HG02870 (cell line): ENCODE data around the gene EPG5.

Source experiments
- ATAC-seq: cut with Tn5 transposase; IDR thresholded peaks from one replicate; pipeline ENCODE4 v1.9.1; 2021; ENCODE audit warnings: mild to moderate bottlenecking, moderate library complexity; ENCODE audit not compliant: unreplicated experiment

The EPG5 gene

DNA sequence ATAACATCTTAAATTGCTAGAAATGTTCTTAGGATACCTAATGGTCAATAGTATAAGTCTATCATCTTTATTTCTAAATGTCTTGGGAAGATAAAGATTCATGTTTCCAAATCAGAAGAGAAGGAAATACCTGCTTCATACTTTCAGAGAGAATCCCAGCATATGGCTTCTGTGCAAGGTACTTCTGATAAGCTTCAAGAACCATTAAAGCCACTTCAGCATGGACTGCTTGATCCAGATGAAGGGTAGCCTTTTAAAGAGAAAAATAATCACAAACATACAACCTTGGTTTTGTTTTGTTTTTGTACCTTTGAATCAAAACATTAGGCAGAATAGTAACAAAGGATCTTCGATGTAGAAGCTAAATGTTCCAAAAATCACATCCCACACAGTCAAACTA is 44.0 kb downstream of the EPG5 start:
- ATAC-seq: no peak

DNA sequence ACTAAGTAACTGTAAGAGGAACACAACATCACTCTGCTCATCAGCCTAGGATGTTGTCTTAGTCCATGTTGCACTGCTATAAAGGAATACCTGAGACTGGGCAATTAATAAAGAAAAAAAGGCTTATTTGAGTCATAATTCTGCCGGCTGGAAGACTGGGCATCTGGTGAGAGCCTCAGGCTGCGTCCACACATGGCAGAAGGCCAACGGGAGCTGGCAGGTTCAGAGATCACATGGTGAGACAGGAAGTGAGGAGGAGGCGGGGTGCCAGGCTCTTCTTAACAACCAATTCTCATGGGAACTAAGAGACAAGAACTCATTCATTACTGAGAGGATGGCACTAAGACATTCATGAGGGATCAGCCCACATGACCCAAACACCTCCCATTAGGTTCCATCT is 46.8 kb downstream of the EPG5 start:
- ATAC-seq: no peak

DNA sequence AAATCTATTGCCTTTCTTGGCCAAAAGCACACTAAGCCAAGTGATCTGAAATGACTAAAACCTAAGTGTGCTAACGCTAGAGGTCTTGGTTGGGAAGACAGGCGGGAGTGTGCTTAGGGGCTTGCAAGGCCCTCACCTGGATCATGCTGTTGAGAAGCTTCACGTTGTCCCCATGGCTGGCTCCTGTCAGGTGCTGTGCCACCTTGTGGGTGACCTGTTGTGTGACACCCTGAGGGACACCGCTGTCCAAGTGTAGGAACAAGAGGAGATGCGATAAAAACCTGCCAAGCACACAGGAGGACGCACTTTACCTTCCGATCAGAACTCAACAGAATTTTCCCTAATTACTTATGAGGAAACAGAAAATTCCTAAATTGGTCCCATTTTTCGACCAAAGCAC is 50.8 kb downstream of the EPG5 start:
- no peak for ATAC-seq

DNA sequence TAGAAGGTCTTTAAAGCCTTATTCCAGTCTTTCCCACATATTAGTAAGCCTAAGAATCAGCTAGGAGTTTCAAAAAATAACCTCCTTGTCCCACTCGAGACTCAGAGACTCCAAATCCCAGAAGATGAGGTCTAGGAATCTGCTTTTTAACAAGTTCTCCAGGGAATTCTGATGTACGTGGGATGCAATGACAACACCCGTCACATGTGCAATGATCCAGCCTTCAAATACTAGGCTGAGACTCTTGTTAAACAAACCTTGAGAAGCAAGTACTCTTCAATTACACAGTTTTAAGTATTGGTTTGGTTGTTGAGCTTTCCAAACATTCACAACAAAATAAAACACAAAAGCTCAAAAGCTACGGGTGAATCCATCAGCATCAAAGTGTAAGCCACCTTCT is 53.9 kb downstream of the EPG5 start:
- no peak for ATAC-seq

DNA sequence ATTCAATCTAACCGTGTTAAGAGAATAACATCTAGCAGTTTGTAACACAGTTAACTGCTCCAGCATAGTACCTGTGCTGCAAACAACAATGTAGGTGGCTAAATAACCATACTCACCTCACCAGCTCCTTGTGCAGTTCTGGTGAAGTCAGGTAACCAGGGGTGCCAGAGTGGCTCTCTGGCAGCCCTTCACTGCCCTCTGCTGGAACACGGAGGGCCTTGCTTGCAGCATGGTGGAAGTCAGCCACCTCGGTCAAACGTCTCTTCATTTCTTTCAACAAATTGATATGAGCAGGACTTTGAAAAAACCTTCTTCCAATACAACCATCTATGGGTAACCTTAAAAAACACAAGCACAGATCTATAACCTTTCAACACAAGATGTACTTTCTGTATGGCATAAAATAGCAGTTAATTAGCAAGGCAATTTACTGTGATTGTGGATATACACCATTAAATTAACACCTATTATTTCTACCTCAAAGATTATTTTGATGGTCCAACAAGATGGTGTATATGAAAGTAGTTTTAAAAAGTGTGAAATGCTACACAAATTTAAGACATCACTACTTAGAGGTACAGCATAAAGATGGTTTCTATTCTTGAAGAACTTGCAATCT is 56.6 kb downstream of the EPG5 start:
- peak; percentile 65 for ATAC-seq

DNA sequence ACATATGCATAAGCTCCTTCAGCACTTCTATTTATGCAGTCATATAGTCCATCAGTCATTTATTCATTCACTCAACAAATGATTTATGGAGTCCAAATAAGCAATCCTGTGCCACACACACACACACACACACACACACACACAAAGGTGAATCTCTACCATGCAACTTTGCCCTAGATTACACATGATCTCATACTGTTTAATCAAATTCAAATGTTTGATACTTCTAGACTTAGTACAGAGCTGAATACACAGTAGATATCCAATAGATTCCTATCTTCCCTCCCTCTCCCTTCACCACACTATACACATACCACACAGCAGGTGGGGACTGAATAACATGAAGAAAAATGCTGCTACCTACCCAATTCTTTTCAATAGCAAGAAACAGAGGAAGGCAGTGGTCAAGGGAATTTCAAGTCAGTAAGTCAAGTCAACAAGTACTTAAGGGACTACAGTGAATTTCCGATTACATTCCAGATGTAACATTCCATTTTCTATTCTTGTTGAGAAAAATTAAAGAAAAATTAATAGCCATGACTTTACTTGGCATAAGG is 65.4 kb downstream of the EPG5 start:
- ATAC-seq: no peak

DNA sequence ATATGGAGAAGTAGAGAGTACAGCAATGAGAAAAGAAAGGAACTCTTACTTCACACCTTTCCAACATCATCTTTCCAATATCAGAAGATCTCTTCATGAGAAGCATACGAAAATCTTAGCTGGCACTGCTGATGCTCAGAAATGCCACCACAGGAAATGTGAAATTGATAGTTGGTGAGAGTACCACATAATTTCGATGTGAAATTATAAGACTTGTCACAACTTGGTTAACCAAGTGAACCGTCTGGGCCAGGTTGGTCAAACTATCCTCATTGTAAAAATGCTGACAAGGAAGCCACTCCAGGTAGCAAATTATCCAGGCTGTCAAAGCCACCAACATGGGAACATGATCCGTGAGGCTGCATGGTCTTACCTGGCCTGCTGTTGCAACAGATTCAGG is 66.5 kb downstream of the EPG5 start:
- ATAC-seq: no peak

DNA sequence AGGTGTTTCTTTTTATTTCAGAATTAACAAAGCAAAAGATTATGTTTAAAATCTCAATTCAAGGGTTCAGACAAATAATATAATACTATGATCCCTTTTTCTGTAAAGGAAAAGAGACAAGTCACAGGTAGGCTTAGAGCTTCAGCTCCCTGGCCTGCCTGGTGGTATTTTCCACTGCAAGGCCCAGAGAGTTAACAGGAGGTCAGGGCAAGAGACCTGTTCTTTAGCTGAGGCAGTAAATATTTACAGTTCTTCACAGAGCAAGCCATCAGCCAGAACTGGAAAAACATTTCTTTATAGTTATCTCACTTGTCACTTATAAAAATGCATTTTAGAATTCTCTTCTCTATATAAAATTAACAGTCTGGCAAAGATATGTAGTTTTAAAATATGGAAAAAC is 70.1 kb downstream of the EPG5 start:
- ATAC-seq: no peak

DNA sequence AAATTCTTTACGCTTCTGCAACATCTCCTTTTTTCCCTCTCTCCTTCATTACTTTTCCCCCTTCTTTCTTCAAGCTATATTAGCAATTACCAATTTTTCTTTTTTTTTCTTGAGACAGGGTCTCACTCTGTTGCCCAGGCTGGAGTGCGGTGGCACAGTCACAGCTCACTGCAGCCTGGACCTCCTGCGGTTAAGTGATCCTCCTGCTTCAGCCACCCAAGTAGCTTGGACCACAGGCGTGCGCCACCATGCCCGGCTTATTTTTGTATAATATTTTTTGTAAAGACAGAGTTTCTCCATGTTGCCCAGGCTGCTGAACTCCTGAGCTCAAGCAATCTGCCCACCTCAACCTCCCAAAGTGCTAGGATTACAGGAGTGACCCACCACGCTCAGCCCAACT is 70.7 kb downstream of the EPG5 start:
- no peak for ATAC-seq

DNA sequence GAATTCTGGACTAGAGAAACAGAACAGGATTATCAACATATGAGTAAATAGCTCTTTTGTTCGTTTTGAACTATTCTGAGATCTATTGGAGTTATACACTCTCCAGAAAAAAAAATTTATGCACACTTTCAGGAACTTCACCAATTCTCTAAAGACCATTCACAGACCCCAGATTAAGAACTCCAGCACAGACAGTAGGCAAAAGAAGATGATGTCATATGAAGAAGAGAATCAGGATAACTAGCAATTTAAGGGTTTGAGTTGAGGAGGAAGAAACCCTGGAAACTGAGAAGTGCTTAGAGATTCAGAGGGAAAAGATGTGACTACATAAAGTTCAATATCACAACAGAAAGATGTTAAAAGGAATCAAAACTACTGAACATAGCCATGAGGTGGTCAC is 71.8 kb downstream of the EPG5 start:
- ATAC-seq: no peak

DNA sequence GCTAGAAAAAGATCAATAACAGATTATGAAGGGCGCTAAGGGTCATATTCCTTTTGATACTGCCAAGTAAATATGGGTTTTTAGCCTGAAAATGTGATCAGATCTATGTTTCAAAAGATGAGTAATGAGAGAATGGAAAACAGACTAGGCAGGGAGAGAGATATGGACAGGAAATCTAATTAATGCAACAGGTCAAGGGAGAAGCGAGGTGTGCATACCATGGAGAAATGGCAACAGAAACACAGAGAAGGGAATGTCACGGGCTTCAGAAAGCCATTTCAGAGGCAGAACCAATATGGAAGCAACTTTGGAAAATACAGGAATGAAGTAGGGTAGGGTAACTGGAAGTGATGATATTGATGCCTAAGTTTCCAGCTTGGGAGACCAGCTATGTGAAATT is 72.3 kb downstream of the EPG5 start:
- ATAC-seq: no peak

DNA sequence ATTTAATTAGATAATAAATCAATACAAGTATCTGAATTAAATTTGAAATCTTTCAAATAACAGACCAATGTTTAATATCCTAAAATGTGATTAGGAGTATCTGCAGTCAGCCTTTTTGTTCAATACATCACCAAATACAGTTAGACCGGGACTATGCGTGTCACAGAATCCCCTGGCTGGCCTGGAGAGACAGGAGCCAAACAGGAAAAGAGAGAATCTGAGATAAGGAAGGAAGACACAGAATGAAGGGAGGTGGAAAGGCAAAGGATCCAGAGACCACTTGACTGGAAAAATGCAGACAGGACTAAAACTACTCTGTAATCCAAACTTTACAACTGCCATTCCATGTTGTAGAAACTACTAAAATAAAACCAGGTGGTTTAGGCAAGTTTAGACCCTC is 75.3 kb downstream of the EPG5 start:
- ATAC-seq: no peak

DNA sequence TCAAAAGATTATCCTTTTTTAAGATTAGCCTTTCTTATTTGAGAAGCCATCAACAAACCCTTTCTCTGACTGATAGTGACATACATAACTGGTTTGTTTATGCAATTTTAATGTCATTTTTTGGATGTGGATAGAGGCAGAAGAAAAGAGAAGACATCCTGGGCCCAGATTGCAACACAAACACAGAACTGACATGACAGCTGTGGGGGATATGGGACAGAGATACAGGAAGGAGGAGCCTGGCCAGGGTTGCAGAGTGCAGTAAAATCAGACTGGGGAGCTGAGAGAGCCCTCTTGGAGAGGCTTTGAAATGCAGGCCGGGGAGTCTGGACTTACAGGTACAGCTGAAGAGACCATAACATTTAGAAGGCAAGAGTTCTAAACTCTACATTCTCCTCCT is 76.5 kb downstream of the EPG5 start:
- no peak for ATAC-seq

DNA sequence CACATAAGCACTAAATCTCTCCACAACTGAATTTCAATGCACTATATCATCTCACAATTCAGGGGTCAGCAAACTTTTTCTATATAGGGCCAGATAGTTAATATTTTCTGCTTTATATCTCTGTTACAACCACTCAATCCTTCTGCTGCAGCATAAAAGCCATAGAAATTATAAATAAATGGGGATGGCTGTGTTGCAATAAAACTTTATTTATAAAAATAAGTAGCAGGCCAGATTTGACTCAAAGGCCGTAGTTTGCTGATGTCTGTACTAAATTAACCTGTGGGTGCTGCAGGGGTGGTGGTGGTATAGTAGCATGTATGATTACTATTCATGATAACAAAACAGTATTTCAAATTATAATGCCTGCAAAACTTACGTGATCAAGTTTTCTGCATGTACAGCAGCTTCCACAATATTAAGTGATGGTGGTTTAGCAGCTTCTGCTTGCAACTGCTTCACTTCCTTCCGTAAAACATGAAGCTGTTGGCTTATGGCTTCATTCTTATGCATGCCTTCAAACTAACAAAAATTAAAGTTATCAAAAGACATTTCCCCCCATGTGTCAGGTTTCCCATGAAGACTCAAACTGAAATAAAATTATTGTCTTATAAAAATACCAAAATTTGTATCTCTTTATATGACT is 77.6 kb downstream of the EPG5 start:
- ATAC-seq: no peak

DNA sequence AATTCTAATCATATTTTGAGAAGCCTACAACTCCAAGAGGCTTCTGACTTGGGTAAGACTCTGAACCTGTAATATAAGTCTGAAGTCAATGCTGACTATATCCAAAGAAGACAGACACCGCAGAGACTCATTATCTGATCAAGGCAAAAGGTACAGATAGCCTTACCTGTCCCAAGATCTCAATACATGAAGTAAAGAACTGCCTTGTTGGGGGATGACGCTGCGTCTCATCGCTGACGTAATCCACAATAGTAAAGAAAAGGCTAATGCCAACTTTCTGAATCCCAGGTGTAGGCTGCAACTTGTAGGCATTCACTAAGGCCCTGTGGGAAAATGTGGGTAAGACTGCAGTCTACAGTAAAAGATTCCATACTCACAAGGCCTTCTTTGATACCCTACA is 79.5 kb downstream of the EPG5 start:
- no peak for ATAC-seq

DNA sequence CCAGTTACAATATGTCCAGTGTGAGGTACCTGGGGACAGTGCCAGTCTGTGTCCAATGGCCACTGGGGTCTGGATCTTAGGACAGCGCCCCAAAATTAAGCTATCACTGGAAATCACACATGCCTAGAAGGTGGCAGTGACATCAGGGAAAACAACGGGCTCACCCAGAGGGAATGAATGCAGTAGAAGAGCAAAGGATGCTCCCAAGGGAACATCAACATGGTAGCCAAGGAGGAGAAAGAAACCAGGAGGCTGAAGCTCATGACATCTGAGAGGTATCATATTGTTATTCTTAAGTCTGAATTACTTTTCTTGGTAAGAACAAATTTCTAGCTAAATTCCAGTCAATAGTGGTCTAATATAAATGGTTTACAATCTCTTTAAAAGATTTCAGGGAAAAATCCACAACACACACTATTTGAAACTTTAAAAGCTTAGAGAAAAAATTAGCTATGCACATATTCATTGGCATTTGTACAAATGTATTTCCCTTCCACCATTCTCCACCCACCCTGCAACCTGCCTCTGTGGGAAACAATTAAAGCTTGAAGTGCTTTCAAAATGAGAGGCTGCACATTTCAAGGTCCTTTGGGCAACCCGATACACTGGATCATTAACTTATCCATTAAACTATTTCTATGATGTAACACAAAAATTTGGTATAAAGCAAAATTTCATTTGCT is 86.1 kb downstream of the EPG5 start:
- no peak for ATAC-seq

DNA sequence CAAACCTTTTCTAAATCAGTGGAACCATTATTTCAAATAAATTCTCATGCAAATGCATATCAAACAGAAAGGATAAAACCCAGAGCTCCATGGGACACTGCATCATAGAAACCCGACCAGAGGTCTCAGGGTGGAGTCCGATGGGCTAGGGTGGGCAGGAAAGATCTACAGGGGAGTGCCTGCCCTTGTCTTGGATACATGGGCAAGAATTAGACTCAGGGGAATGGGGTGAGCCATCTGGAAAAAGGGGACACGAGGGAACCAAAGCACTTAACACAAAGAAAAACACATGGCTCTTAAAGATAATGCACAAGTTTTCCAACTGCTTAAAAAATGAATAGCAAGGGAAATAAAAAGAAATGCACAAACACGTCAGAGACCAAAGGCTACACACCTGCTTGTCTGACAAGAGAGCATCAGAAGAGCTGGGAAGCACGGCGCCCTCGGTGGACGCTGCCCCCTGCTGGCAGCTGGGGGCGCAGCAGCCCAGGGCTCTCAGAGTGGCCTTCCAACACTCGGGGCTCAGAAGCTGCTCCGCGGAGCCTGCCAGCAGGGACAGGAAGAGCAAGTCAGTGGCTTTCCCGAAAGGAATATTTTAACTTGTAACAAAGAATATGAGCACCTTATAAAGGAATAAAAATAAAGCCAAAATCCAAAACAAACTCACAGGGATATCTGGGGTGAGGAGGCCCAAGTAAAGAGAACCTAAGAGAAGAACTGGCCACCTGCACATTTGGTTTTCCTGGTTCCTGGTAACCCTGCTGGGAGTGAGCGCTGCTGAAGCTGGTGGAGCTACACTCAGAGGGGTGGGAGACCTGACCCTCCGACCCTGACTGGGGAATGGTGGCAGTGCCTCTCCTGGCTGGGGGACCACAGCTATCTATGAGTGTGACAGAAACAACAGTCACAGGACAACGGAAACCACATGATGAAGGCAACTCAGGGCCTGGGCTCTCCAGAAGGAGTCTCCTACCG is 87.2 kb downstream of the EPG5 start:
- peak; percentile 79 for ATAC-seq

DNA sequence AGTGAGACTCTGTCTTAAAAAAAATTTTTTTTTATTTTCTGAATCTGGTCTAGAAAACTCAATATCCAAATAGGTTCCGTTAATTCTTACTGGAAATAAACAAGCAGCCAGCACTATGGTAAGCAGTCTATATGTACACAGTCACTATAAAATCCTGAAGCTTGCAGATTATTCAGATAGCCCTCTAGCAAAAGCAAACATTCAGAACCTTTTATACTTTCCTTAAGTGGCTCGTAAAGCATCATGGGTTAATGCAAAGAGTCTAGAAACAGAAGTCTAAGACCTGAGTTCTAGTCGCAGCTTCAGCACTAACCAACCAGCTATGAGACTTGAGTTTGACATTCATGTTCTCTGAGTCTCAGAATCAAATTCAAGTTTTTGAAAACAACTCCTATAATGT is 89.7 kb downstream of the EPG5 start:
- no peak for ATAC-seq

DNA sequence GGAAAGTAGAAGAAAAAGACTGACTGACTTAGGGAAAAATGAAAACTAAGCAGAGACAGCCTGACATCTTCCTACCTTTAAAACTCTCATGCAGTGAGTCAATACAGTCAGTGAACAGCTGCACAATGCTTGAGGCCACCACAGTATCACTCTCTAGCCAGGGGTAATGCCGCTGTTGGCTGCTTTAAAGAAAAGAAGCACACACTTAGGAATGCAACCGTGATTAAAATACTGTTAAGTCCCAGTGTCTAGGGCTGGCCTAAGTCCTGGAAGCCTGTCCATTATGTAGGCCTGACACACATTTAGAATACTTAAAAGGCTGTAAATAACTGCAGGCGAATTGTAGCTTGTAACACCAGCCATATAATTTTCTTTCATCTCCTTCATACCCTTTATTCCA is 91.0 kb downstream of the EPG5 start:
- ATAC-seq: no peak

DNA sequence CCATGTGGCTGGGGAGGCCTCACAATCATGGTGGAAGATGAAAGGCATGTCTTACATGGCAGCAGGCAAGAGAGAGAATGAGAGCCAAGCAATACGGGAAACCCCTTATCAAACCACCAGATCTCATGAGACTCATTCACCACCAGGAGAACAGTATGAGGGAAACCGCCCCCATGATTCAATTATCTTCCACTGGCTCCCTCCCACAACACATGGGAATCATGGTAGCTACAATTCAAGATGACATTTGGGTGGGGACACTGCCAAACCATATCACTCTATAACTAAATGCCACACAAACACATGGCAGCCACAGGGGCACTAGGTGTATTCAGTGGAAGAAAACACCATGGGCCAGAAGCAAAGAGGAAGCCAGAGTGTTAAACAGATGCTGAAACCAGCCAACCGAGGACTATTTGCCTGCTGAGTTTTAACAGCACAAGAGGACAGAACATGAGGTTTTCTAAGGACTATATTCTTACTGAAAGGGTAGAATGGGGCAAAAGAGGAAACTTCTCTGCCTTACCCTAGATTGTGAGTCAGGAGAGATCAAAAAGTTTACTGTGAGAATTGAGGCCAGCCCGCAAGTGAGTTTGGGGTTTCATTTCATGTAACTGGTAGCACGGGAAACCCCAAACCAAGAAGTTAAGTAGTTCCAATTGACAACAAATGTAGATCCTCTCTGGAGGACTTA is 92.5 kb downstream of the EPG5 start:
- peak; percentile 93 for ATAC-seq
